ENCODE measurements around the gene REG4. TPM values are rescaled to one million over a fixed set of nuclear protein-coding genes. Genes with fewer than 3 reads are reported as not detected.

REG4 gene
- total RNA-seq, 1 donor from 2014 or later, result not detected

GRCh38 chr1:119781434-119782210 is 29.6 kb downstream of the REG4 start:
- no peak for DNase-seq (ENCODE audit: low read depth, low spot score)

- DNase-seq (ENCODE audit: low read depth, low spot score), result no peak
Measured at GRCh38 chr1:119779869-119780356, 31.3 kb downstream of the REG4 start.

- DNase-seq (ENCODE audit: low read depth, low spot score), result no peak
Measured at GRCh38 chr1:119778886-119779560, 32.2 kb downstream of the REG4 start.

GRCh38 chr1:119778359-119778758 is 32.9 kb downstream of the REG4 start:
- DNase-seq (ENCODE audit: low read depth, low spot score), result no peak

GRCh38 chr1:119774746-119775490 is 36.3 kb downstream of the REG4 start:
- no peak for DNase-seq (ENCODE audit: low read depth, low spot score)

GRCh38 chr1:119773711-119774241 is 37.5 kb downstream of the REG4 start:
- DNase-seq (ENCODE audit: low read depth, low spot score), result no peak

GRCh38 chr1:119772298-119772697 is 39.0 kb downstream of the REG4 start:
- no peak for DNase-seq (ENCODE audit: low read depth, low spot score)

GRCh38 chr1:119771770-119772169 is 39.5 kb downstream of the REG4 start:
- DNase-seq (ENCODE audit: low read depth, low spot score), result no peak

- DNase-seq (ENCODE audit: low read depth, low spot score), result no peak
Measured at GRCh38 chr1:119771016-119771415, 40.2 kb downstream of the REG4 start.

- DNase-seq (ENCODE audit: low read depth, low spot score), result no peak
Measured at GRCh38 chr1:119768778-119769177, 42.5 kb downstream of the REG4 start, which contains the start of gene HMGCS2. HMGCS2 (minus strand) TSS chr1:119768905; CDS start chr1:119768844, 61 bp downstream.

GRCh38 chr1:119767486-119767885 is 43.8 kb downstream of the REG4 start:
- DNase-seq (ENCODE audit: low read depth, low spot score), result no peak

- DNase-seq (ENCODE audit: low read depth, low spot score), result no peak
Measured at GRCh38 chr1:119766374-119766794, 44.9 kb downstream of the REG4 start.

GRCh38 chr1:119764220-119764619 is 47.0 kb downstream of the REG4 start:
- DNase-seq (ENCODE audit: low read depth, low spot score), result no peak

GRCh38 chr1:119762953-119763352 is 48.3 kb downstream of the REG4 start:
- DNase-seq (ENCODE audit: low read depth, low spot score), result no peak

GRCh38 chr1:119762409-119762808 is 48.9 kb downstream of the REG4 start:
- no peak for DNase-seq (ENCODE audit: low read depth, low spot score)

GRCh38 chr1:119758584-119758983 is 52.7 kb downstream of the REG4 start:
- DNase-seq (ENCODE audit: low read depth, low spot score), result no peak

- DNase-seq (ENCODE audit: low read depth, low spot score), result no peak
Measured at GRCh38 chr1:119752592-119752991, 58.7 kb downstream of the REG4 start.

GRCh38 chr1:119748040-119748439 is 63.2 kb downstream of the REG4 start:
- DNase-seq (ENCODE audit: low read depth, low spot score), result no peak

- DNase-seq (ENCODE audit: low read depth, low spot score), result no peak
Measured at GRCh38 chr1:119747451-119747850, 63.8 kb downstream of the REG4 start.

- DNase-seq (ENCODE audit: low read depth, low spot score), result no peak
Measured at GRCh38 chr1:119745034-119745433, 66.2 kb downstream of the REG4 start.

GRCh38 chr1:119744598-119744942 is 66.7 kb downstream of the REG4 start:
- no peak for DNase-seq (ENCODE audit: low read depth, low spot score)
